ENCODE measurements around the gene COX10.
"Not testable (repeated sequence)": the region's sequence is repeated elsewhere in the genome, so short reads cannot be mapped to it uniquely, and the experiment has no call there.

DNA sequence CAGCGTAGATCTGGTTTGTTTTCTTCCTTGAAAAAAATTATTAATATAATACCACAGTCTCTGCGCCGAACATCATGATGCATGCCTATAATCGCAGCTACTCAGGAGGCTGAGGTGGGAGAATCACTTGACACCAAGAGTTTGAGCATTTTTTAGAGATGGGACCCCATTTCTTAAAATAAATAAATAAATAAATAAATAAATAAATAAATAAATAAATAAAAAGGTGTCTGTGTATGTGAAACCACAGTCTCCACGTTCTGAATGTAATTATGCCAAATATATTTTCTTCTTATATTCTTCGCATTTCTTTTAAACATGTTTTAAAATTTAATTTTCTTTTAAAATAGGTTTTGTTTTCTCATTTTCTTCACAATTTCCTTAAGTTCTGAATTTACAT lies 112.8 kb downstream of the COX10 start:
- not testable (repeated sequence) for TF ChIP-seq EZH2phosphoT487 (IDR thresholded peaks at IDR 0.05; ENCODE audit: insufficient read depth, low read depth); EZH2 (IDR thresholded peaks at IDR 0.05; ENCODE audit: insufficient read depth, poor library complexity, severe bottlenecking)

Data from GM23248 (cell line).